PC-9 (cell line): ENCODE data around the gene GCH1. TPM values are rescaled to one million over a fixed set of nuclear protein-coding genes. Genes with fewer than 3 reads are reported as not detected.

ENCODE experiments used
- BruUV-seq: library from RNA; stranded (reverse); fragments of 400-500 nt; replicated peaks from 2 replicates; lab custom pipeline; 2021; lab: Mats Ljungman, UMichigan
- CTCF ChIA-PET: fragments of 300-600 bp; sonication (Branson Sonifier 250); formaldehyde crosslinking; loops from one replicate; lab custom pipeline; 2022; ENCODE audit warnings: antibody characterized with exemption; lab: Charles Lee
- POLR2A ChIA-PET: fragments of 300-600 bp; sonication (Branson Sonifier 250); formaldehyde crosslinking; loops from one replicate; lab custom pipeline; 2022; ENCODE audit warnings: antibody characterized with exemption; ENCODE audit not compliant: unreplicated experiment; lab: Charles Lee
- DNase-seq, 2 experiments: peaks; one replicate each; pipeline versions ENCODE4 v3.0.0 to v3.0.0-alpha.2; 2015 to 2022; ENCODE audit warnings: mixed read lengths in 1 of 2
- H2AFZ ChIP-seq: fragments of 200-600 bp; sonication (generic); 2 replicates; pipeline ENCODE4 v1.8.1; 2017; ENCODE audit warnings: antibody characterized with exemption
- H3F3A ChIP-seq: fragments of 200-600 bp; sonication (generic); 2 replicates; pipeline ENCODE4 v1.8.1; 2017; ENCODE audit warnings: antibody characterized with exemption, mild to moderate bottlenecking, low read depth; ENCODE audit not compliant: insufficient read depth
- H3K27ac ChIP-seq: fragments of 200-600 bp; sonication (generic); 2 replicates; pipeline ENCODE4 v1.6.1; 2016; ENCODE audit warnings: mixed run types
- H3K27me3 ChIP-seq: fragments of 200-600 bp; sonication (generic); 2 replicates; pipeline ENCODE4 v1.6.1; 2016; ENCODE audit warnings: low read depth, mixed run types; ENCODE audit not compliant: insufficient read depth
- H3K36me3 ChIP-seq: fragments of 200-600 bp; sonication (generic); 2 replicates; pipeline ENCODE4 v1.6.1; 2016; ENCODE audit warnings: low read depth, mixed run types
- H3K4me1 ChIP-seq: fragments of 200-600 bp; sonication (generic); replicated peaks from 2 replicates; pipeline ENCODE4 v1.6.1; 2016; ENCODE audit warnings: mixed run types; ENCODE audit not compliant: insufficient read depth
- H3K4me2 ChIP-seq: fragments of 200-600 bp; sonication (generic); 2 replicates; pipeline ENCODE4 v1.6.1; 2017; ENCODE audit warnings: mixed run types
- H3K4me3 ChIP-seq: fragments of 200-600 bp; sonication (generic); 2 replicates; pipeline ENCODE4 v1.6.1; 2016; ENCODE audit warnings: mixed run types
- H3K79me2 ChIP-seq: fragments of 200-600 bp; sonication (generic); 2 replicates; pipeline ENCODE4 v1.6.1; 2017; ENCODE audit warnings: low read depth, mixed run types
- H3K9me2 ChIP-seq: fragments of 200-600 bp; sonication (generic); 2 replicates; pipeline ENCODE4 v1.8.1; 2017; ENCODE audit warnings: mild to moderate bottlenecking; ENCODE audit not compliant: insufficient read depth
- H3K9me3 ChIP-seq: fragments of 200-600 bp; sonication (generic); 2 replicates; pipeline ENCODE4 v1.8.1; 2016; ENCODE audit warnings: low read depth; ENCODE audit not compliant: insufficient read depth
- H4K20me1 ChIP-seq: fragments of 200-600 bp; sonication (generic); 2 replicates; pipeline ENCODE4 v1.8.1; 2017; ENCODE audit not compliant: insufficient read depth
- EZH2 ChIP-seq: fragments of 200-600 bp; sonication (generic); IDR thresholded peaks from 2 replicates; pipeline ENCODE4 v1.8.0; 2017; ENCODE audit warnings: antibody characterized with exemption, low read depth
- intact Hi-C: fragments of 100-400 bp; cut with micrococcal nuclease; formaldehyde crosslinking; loops from one replicate; pipeline ENCODE4 v1.10.0; 2022; ENCODE audit not compliant: unreplicated experiment
- total RNA-seq: library from RNA; stranded (reverse); gene quantifications from 2 replicates; pipeline ENCODE4 v1.2.3, GENCODE V29; 2021
- TF ChIP-seq, protein P1 (sequence below): fragments of 200-600 bp; sonication (generic); conservative IDR thresholded peaks from 2 replicates; pipeline ENCODE4 v1.6.1; 2017; ENCODE audit warnings: mixed run types, antibody characterized with exemption, mild to moderate bottlenecking, moderate library complexity

GCH1 gene
- total RNA-seq, 1 experiment from 2014 or later, result 5.1 TPM

- TF ChIP-seq EZH2, result no peak
- TF ChIP-seq, protein P1, sequence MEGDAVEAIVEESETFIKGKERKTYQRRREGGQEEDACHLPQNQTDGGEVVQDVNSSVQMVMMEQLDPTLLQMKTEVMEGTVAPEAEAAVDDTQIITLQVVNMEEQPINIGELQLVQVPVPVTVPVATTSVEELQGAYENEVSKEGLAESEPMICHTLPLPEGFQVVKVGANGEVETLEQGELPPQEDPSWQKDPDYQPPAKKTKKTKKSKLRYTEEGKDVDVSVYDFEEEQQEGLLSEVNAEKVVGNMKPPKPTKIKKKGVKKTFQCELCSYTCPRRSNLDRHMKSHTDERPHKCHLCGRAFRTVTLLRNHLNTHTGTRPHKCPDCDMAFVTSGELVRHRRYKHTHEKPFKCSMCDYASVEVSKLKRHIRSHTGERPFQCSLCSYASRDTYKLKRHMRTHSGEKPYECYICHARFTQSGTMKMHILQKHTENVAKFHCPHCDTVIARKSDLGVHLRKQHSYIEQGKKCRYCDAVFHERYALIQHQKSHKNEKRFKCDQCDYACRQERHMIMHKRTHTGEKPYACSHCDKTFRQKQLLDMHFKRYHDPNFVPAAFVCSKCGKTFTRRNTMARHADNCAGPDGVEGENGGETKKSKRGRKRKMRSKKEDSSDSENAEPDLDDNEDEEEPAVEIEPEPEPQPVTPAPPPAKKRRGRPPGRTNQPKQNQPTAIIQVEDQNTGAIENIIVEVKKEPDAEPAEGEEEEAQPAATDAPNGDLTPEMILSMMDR, result no peak
- Histone ChIP-seq H3K4me1 (0 out of 2 replicates have a peak, but pooled peaks cover 4% of the 10 kb centered on the region), H4K20me1 (no peaks in the 10 kb centered on the region), H3K27ac (no peak overlapping the region), H3K79me2 (no peaks in the 10 kb centered on the region), H3K4me3 (no peak overlapping the region), H3K36me3 (no peaks in the 10 kb centered on the region), H3F3A (no peaks in the 10 kb centered on the region), H3K4me2 (no peak overlapping the region), H3K9me2 (no peaks in the 10 kb centered on the region), H3K27me3 (no peaks in the 10 kb centered on the region), H2AFZ (no peak overlapping the region), H3K9me3 (no peaks in the 10 kb centered on the region)
- BruUV-seq, result no TSS peak
- no peak for DNase-seq
- POLR2A ChIA-PET, result interaction anchor here (0.6 kb wide), 1 partner anchor 269 kb away, joined by 3 read pairs; no protein-coding TSS in a partner anchor
- CTCF ChIA-PET, result no interaction called here
- intact Hi-C loops, result loop anchor here (5.0 kb wide), 1 partner anchor 84 kb away; no protein-coding TSS in a partner anchor
Observed at GRCh38 chr14:54808326-54809161, 94.1 kb downstream of the GCH1 start.

DNA sequence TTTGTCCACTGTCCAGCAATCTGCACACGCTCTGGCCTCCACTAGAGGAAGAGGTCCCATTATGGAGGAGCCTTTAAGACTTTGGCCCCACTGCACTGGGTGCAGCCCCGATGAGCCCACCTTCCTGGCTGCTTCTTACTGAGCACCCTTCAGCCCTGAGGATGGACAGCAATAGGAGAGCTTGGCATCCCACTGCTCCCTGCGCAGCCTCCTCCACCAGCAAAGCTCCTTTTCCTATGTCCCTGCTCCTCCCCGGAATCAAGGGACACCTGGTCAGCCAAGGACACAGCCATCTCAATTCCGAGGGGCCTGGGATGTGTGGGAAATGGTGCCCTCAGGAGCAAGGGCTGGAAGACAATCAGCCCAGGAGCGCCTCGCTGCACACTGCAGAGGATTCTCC, 94.7 kb downstream of the GCH1 start:
- no TSS peak for BruUV-seq

GRCh38 chr14:54807428-54807827, 95.2 kb downstream of the GCH1 start:
- Histone ChIP-seq H3K4me1 (0 out of 2 replicates have a peak, but pooled peaks cover 4% of the 10 kb centered on the region), H2AFZ (no peak overlapping the region), H3F3A (no peaks in the 10 kb centered on the region), H4K20me1 (no peaks in the 10 kb centered on the region), H3K36me3 (no peaks in the 10 kb centered on the region), H3K9me3 (no peaks in the 10 kb centered on the region), H3K9me2 (no peaks in the 10 kb centered on the region), H3K79me2 (no peaks in the 10 kb centered on the region), H3K27ac (no peak overlapping the region), H3K27me3 (no peaks in the 10 kb centered on the region), H3K4me2 (no peak overlapping the region), H3K4me3 (no peak overlapping the region)
- no peak for DNase-seq
- intact Hi-C loops, result loop anchor here (5.0 kb wide), 1 partner anchor 85 kb away; no protein-coding TSS in a partner anchor
- ChIA-PET CTCF (no interaction called here), POLR2A (no interaction called here)
- BruUV-seq, result no TSS peak
- TF ChIP-seq, protein P1, result no peak
- TF ChIP-seq EZH2, result no peak

More for the DNA sequence above, 94.7 kb downstream of the GCH1 start:
- Histone ChIP-seq H4K20me1 (no peaks in the 10 kb centered on the region), H3K4me2 (no peak overlapping the region), H3K4me3 (no peak overlapping the region), H3F3A (no peaks in the 10 kb centered on the region), H2AFZ (no peak overlapping the region), H3K27me3 (no peaks in the 10 kb centered on the region), H3K9me2 (no peaks in the 10 kb centered on the region), H3K4me1 (0 out of 2 replicates have a peak, but pooled peaks cover 4% of the 10 kb centered on the region), H3K79me2 (no peaks in the 10 kb centered on the region), H3K36me3 (no peaks in the 10 kb centered on the region), H3K27ac (no peak overlapping the region), H3K9me3 (no peaks in the 10 kb centered on the region)
- intact Hi-C loops, result loop anchor here (5.0 kb wide), 1 partner anchor 84 kb away; no protein-coding TSS in a partner anchor
- no peak for DNase-seq
- POLR2A ChIA-PET, result no interaction called here
- TF ChIP-seq, protein P1, result no peak
- TF ChIP-seq EZH2, result no peak
- CTCF ChIA-PET, result no interaction called here
